ENCODE measurements around the gene YAF2.

DNA sequence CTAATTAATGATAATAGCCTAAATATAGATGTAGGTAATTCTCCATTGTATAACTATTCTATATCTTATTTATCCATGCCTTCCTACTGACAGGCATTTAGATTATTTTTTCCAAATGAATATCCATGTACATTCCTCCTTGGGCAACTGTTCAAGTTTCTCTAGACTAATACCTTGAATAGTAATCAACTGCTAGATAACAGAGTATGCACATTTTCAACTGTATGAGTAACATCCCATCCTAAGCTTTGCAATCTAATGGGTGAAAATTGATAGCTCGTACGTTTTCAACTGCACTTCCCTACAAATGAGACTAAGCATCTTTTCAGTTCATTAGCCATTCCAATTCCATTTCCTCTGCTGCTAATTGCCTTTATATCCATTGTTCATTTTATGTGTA lies 37.0 kb downstream of the YAF2 start:
- TF ChIP-seq, protein P1, sequence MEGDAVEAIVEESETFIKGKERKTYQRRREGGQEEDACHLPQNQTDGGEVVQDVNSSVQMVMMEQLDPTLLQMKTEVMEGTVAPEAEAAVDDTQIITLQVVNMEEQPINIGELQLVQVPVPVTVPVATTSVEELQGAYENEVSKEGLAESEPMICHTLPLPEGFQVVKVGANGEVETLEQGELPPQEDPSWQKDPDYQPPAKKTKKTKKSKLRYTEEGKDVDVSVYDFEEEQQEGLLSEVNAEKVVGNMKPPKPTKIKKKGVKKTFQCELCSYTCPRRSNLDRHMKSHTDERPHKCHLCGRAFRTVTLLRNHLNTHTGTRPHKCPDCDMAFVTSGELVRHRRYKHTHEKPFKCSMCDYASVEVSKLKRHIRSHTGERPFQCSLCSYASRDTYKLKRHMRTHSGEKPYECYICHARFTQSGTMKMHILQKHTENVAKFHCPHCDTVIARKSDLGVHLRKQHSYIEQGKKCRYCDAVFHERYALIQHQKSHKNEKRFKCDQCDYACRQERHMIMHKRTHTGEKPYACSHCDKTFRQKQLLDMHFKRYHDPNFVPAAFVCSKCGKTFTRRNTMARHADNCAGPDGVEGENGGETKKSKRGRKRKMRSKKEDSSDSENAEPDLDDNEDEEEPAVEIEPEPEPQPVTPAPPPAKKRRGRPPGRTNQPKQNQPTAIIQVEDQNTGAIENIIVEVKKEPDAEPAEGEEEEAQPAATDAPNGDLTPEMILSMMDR (IDR thresholded peaks at IDR 0.05), result no peak
- TF ChIP-seq POLR2A (IDR thresholded peaks at IDR 0.05) (no peak), EP300 (IDR thresholded peaks at IDR 0.05) (no peak)

Data from suprapubic skin (tissue), 3 donors.